GM23248 (cell line): ENCODE data around the gene KIAA1671.

ENCODE experiments used
- EZH2 ChIP-seq: fragments of 200-600 bp; sonication (generic); IDR thresholded peaks from 2 replicates; pipeline ENCODE4 v1.6.1; 2018; ENCODE audit warnings: antibody characterized with exemption, mild to moderate bottlenecking; ENCODE audit not compliant: insufficient read depth, poor library complexity, severe bottlenecking
- EZH2phosphoT487 ChIP-seq: fragments of 200-600 bp; sonication (generic); IDR thresholded peaks from 2 replicates; pipeline ENCODE4 v1.6.1; 2018; ENCODE audit warnings: antibody characterized with exemption, moderate library complexity, mild to moderate bottlenecking, low read depth; ENCODE audit not compliant: insufficient read depth

DNA sequence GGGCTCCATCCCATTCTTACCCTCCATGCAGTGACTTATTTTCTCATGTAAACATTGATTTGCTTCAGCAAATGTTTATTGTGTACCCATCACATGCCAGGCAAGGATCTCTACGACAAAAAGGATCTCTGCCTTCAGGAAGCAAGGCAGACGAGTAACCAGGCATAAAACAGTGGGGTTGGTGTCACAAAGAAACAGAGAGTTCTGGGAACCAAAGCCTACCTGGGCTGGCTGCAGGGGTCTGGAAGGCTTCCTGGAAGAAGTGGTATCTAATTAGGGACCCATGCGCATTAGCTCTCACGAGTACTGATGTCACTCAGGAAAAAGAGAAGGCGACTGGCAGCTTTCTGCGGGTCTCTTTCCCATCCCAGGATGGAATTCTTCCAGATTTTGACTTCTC, 44.5 kb downstream of the KIAA1671 start:
- TF ChIP-seq EZH2 (no peak), EZH2phosphoT487 (no peak)
